Epithelial cell of esophagus (primary cell): Measurements from ENCODE around the gene SLC12A9.
A peak's percentile ranks its signal among the peaks of the same experiment; 100 is the strongest.

Experiments used
- DNase-seq: peaks from one replicate; pipeline ENCODE4 v3.0.0; 2010; ENCODE audit warnings: low read depth
- H3K4me3 ChIP-seq: 2 replicates; pipeline ENCODE4 v1.5.1; 2011; ENCODE audit warnings: mild to moderate bottlenecking, low read length, control low read depth
- TF ChIP-seq, protein P1 (sequence below): IDR thresholded peaks from 2 replicates; pipeline ENCODE4 v1.5.1; 2011; ENCODE audit warnings: low read depth, mild to moderate bottlenecking, low read length, control low read depth, inconsistent platforms; ENCODE audit not compliant: insufficient read depth; ENCODE audit errors: missing control alignments

SLC12A9 gene

DNA sequence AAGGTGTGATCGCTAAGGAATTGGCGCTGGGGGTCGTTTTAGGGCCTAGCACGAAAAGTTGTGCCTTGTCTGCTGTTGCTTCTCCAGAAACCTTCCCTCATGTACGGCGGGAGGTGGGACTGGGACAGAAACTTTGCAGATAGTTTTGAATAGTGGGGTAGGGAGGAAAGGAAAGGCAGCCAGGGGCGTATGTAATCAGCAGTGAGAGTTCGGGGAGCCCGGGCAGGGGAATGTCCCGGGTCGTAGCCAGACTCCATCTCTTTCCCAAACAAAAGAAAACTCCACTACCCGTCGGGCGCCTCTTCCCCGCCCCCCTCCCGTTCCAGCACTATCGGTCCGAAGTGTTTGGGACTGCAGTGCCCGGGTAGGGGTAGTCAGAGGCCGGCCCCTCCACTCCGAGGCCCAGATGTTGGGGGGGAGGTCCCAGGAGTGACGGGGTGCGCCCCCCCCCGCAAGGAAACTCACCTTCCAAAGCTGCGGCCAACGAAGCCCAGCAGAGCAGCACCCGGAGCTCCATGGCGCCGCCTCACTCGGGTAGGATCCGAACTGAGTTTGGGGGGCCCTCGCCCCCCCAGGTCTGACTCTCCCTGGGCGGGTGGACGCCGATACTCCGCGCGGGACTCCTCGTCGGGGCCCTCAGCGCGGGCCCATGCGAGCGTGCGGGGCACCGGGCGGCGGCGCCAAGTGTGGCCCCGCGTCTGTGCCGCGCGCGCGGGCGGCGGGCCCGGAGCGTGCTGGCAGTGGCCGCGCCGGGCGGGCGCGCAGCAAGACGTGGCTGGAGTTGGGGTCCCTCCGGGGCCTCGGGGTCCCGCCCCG lies 25.8 kb upstream of the SLC12A9 start:
- DNase-seq, result peak; percentile 24
- peak overlapping the region; percentile 59 for H3K4me3 ChIP-seq
- TF ChIP-seq, protein P1, sequence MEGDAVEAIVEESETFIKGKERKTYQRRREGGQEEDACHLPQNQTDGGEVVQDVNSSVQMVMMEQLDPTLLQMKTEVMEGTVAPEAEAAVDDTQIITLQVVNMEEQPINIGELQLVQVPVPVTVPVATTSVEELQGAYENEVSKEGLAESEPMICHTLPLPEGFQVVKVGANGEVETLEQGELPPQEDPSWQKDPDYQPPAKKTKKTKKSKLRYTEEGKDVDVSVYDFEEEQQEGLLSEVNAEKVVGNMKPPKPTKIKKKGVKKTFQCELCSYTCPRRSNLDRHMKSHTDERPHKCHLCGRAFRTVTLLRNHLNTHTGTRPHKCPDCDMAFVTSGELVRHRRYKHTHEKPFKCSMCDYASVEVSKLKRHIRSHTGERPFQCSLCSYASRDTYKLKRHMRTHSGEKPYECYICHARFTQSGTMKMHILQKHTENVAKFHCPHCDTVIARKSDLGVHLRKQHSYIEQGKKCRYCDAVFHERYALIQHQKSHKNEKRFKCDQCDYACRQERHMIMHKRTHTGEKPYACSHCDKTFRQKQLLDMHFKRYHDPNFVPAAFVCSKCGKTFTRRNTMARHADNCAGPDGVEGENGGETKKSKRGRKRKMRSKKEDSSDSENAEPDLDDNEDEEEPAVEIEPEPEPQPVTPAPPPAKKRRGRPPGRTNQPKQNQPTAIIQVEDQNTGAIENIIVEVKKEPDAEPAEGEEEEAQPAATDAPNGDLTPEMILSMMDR, result no peak

DNA sequence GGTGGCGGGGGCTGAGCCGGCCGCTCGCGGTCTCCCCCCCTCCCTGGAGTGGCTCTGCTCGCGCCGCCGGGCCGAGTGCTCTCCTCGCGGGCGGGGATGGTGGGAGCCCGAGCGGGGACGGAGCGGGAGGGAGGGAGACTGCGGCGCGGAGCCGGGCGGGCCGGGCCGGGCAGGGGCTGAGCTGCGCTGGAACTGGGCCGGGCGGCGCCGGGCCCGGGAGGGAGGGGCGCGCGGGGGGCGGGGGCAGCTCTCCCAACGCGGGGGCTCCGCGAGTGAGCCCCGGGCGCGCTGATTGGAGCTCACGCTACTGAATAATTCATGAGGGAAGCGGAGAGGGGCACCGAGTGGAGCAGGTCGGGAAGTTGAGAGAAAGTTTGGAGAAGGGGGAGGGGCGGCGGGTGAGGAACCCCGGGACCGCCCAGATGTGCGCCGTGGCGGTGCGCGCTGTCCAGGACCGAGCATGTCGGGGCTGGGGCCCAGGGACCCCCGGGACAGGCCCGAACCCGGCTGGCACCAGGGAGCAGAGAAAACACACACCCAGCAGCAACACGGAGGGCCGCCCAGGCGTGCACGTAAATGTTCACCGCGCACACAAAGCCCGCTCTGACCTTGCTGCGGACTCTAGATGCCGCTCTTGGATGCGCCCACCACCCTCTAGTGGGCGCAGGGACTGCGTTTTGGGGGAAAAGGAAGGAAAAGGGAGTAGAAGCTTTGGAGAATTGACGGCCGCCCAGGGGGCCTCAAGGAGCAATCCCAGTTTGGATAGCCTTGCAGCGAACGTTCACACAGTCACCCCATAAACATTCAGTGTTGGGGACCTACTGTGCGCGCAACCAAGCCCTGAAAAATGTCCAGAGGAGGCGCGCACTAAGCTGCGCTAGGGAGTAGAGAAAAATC lies 24.9 kb upstream of the SLC12A9 start, which contains the start of gene EPHB4:
EPHB4 (minus strand) TSS at position 194 of the 897 bp plus-strand sequence. CDS start 493 bp downstream, outside the sequence.
- TF ChIP-seq, protein P1, result peak; percentile 6
- H3K4me3 ChIP-seq, result peak within 1 kb of the TSS; percentile 59
- DNase-seq, result peak; percentile 83

DNA sequence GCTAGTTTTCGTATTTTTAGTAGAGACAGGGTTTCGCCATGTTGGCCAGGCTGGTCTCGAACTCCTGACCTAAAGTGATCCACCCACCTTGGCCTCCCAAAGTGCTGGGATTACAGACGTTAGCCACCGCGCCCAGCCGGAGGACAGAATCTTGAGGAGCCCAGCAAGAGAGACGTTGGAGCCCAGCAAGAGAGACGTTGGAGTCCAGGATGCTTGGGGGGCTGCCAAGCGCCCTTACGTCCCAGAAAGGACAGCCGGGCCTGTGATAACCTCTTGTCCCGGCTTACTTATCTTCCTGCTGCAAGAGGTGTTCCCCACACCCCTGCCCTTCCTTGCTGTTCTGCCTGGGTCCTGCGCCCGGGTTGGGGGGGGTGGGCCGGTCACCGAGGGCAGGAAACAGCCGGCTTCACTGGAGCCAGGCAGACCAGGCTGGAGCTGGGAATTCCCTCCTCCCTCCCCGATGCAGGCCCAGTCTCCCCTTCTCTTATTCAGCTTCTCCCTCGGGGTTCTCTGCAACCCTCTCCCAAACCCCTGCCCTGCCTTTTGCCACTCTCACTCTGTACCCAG lies 23.3 kb upstream of the SLC12A9 start:
- TF ChIP-seq, protein P1, result no peak
- no peak for DNase-seq

DNA sequence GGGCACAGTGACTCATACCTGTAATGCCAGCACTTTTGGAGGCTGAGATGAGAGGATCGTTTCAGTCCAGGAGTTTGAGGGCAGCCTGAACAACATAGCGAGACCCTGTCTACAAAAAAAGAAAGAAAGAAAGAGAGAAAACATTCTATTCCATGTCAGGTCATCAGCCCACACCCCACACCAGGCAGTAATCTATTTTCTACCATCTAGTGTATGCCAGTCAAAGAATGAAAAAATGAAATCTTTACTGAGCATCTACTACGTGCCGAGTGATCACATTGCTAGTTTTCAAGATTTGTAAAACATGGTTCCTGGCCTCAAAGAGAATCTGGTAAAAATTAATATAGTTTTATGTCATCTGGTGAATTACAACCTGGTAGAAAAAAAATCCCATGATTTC lies 22.1 kb upstream of the SLC12A9 start:
- TF ChIP-seq, protein P1, result no peak
- no peak overlapping the region for H3K4me3 ChIP-seq
- DNase-seq, result no peak

More for the DNA sequence above, 23.3 kb upstream of the SLC12A9 start:
- H3K4me3 ChIP-seq, result no peak overlapping the region

DNA sequence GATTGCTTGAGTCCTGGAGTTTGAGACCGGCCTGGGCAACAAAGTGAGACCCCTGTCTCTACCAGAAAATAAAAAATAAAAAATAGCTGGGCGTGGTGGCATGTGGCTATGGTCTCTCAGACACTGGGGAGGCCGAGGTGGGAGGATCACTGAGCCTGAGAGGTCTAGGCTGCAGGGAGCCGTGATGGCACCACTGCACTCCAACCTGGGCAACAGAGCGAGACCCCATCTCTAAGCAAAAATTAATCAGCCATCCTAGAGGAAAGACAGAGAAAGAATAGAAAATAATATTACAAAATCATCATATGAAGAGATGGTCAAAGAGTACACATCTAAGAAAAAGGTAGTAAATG lies 20.3 kb upstream of the SLC12A9 start:
- TF ChIP-seq, protein P1, result no peak
- no peak overlapping the region for H3K4me3 ChIP-seq
- DNase-seq, result no peak

DNA sequence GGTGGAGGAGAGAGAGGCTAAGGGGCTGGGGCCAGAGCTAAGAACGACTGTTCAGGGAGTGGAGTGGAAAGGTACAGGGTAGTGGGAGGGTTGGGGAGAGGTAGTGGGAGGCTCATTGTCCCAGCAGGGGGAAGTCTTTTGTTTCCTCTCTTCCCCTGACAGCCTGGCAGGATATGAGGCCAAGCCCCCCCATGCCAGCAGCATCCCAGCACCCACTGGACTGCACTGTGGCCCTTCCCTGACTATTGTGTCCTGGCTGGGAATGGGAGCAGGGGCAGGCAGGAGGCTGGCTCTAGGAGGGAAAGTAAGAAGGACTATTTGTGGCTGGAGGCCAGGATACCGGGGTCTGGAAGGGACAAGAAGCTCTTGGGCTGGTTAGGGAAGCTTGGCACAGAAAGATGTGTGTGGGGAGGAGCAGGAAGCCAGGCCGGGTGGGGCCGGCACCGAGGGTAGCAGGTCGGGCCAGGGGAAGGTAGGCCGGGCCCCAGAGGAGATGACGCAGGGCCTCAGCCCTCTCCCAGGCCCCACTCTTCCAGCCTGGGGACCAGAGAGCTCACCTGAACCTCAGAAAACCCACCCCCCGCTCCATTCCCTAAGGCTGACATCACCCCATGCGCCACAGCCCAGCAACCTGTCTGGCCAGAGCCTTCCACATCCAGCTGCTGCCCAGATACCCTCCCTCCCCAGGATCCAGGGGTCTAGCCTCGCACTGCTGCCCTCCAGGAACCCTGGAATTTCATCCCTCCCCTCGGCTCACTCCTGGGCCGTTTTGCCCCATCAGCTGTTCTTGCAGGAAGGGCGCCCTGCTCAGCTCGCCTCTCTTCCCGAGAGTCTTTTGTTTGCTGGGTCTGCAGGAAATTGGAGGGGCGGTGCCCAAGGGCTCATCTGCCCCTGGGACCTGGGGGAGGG lies 16.4 kb upstream of the SLC12A9 start:
- H3K4me3 ChIP-seq, result no peak overlapping the region
- peak; percentile 86 for DNase-seq
- TF ChIP-seq, protein P1, result no peak
